HCT116 (cell line): Measurements from ENCODE around the gene CLN3. TPM values are rescaled to one million over a fixed set of nuclear protein-coding genes. Genes with fewer than 3 reads are reported as not detected.

Experiments
- ATAC-seq: fragments of 200-7000 bp; cut with Tn5 transposase; 2 replicates; pipeline ENCODE4 v1.9.1; 2020; ENCODE audit warnings: mild to moderate bottlenecking, moderate library complexity
- BruUV-seq: library from RNA; stranded (reverse); fragments of 400-500 nt; replicated peaks from 2 replicates; lab custom pipeline; 2021; lab: Mats Ljungman, UMichigan
- CTCF ChIA-PET: fragments of 300-600 bp; sonication (Branson Sonifier 250); formaldehyde crosslinking; loops from one replicate; lab custom pipeline; 2021; ENCODE audit warnings: antibody characterized with exemption; lab: Charles Lee
- POLR2A ChIA-PET: fragments of 300-600, 350-600 bp; sonication (Branson Sonifier 250); formaldehyde crosslinking; loops from one replicate; lab custom pipeline; 2021; ENCODE audit warnings: antibody characterized with exemption; lab: Charles Lee
- RAD21 ChIA-PET, 2 experiments: fragments of 300-600 bp; sonication (Branson Sonifier 250); formaldehyde crosslinking; loops; one replicate each; lab custom pipeline; 2023; ENCODE audit warnings: low total read pairs in 2 of 2; ENCODE audit not compliant: uncharacterized antibody in 2 of 2, unreplicated experiment in 2 of 2, low non-redundant PET in 1 of 2; lab: Charles Lee
- DNase-seq: peaks from one replicate; pipeline ENCODE4 v3.0.0-alpha.2; 2010; ENCODE audit warnings: low read depth, low spot score
- H2AFZ ChIP-seq: fragments of 200-600 bp; shearing (Covaris generic), sonication (generic); 2 replicates; pipeline ENCODE4 v1.6.1; 2017; ENCODE audit warnings: low read depth, mixed run types, mixed read lengths, antibody characterized with exemption, low read length; ENCODE audit not compliant: poor library complexity, severe bottlenecking
- H3K27ac ChIP-seq: 2 replicates; pipeline ENCODE4 v1.5.1; 2012; ENCODE audit warnings: low read depth, low read length
- H3K27me3 ChIP-seq: fragments of 200-600 bp; sonication (generic); 2 replicates; pipeline ENCODE4 v1.6.1; 2016; ENCODE audit warnings: mixed run types, low read length, mixed read lengths; ENCODE audit not compliant: insufficient read depth
- H3K36me3 ChIP-seq, 2 experiments: fragments of 200-500 bp in 1 of 2; fragments of 200-600 bp in 1 of 2; sonication (Bioruptor generic) in 1 of 2; sonication (generic) in 1 of 2; 2 replicates each; pipeline versions ENCODE4 v1.5.1 to v1.6.1; 2014 to 2016; ENCODE audit warnings: low read length in 2 of 2, inconsistent platforms in 1 of 2, mixed read lengths in 1 of 2, mixed run types in 1 of 2; ENCODE audit not compliant: insufficient read depth in 2 of 2, control insufficient read depth in 1 of 2
- H3K4me1 ChIP-seq, 2 experiments: fragments of 200-600 bp in 1 of 2; sonication (generic) in 1 of 2; 2 replicates each; pipeline versions ENCODE4 v1.5.1 to v1.6.1; 2012 to 2017; ENCODE audit warnings: low read length in 2 of 2, inconsistent platforms in 1 of 2, mild to moderate bottlenecking in 1 of 2, mixed read lengths in 1 of 2, mixed run types in 1 of 2, moderate library complexity in 1 of 2; ENCODE audit not compliant: insufficient read depth in 2 of 2, control insufficient read depth in 1 of 2
- H3K4me2 ChIP-seq: fragments of 200-600 bp; sonication (generic); 2 replicates; pipeline ENCODE4 v1.6.1; 2017; ENCODE audit warnings: mixed run types, low read length, mixed read lengths
- H3K4me3 ChIP-seq, 2 experiments: fragments of 200-600 bp in 1 of 2; sonication (generic) in 1 of 2; replicated peaks in 1 of 2; 2 replicates each; pipeline ENCODE4 v1.5.1; 2011 to 2016; ENCODE audit warnings: low read length in 2 of 2, control low read depth in 1 of 2, low read depth in 1 of 2, mild to moderate bottlenecking in 1 of 2, mixed read lengths in 1 of 2, mixed run types in 1 of 2
- H3K79me2 ChIP-seq: fragments of 200-600 bp; sonication (generic); 2 replicates; pipeline ENCODE4 v1.6.1; 2017; ENCODE audit warnings: mild to moderate bottlenecking, mixed run types, low read length, moderate library complexity, mixed read lengths; ENCODE audit not compliant: insufficient read depth
- H3K9ac ChIP-seq: fragments of 200-600 bp; sonication (generic); 2 replicates; pipeline ENCODE4 v1.6.1; 2016; ENCODE audit warnings: low read length, mixed read lengths
- H3K9me2 ChIP-seq: fragments of 200-600 bp; sonication (generic), shearing (Covaris generic); 2 replicates; pipeline ENCODE4 v1.6.1; 2017; ENCODE audit warnings: mixed run types, mild to moderate bottlenecking, moderate library complexity; ENCODE audit not compliant: insufficient read depth
- H3K9me3 ChIP-seq, 2 experiments: fragments of 200-500 bp in 1 of 2; fragments of 200-600 bp in 1 of 2; sonication (Bioruptor generic) in 1 of 2; sonication (generic) in 1 of 2; 2 replicates each; pipeline ENCODE4 v1.6.1; 2014 to 2017; ENCODE audit warnings: low read length in 2 of 2, mixed read lengths in 2 of 2, inconsistent platforms in 1 of 2, low read depth in 1 of 2, mild to moderate bottlenecking in 1 of 2, mixed run types in 1 of 2, moderate library complexity in 1 of 2; ENCODE audit not compliant: control insufficient read depth in 1 of 2, insufficient read depth in 1 of 2
- H4K20me1 ChIP-seq: fragments of 200-600 bp; sonication (generic), shearing (Covaris generic); 2 replicates; pipeline ENCODE4 v1.6.1; 2017; ENCODE audit warnings: mixed run types, mild to moderate bottlenecking, moderate library complexity; ENCODE audit not compliant: insufficient read depth
- CBX3 ChIP-seq: IDR thresholded peaks from 2 replicates; pipeline ENCODE4 v1.6.1; 2012; ENCODE audit warnings: low read depth
- CEBPB ChIP-seq: IDR thresholded peaks from 2 replicates; pipeline ENCODE4 v1.6.1; 2012; ENCODE audit warnings: low read depth
- EGR1 ChIP-seq: IDR thresholded peaks from 2 replicates; pipeline ENCODE4 v1.6.1; 2012; ENCODE audit warnings: low read depth
- ELF1 ChIP-seq: IDR thresholded peaks from 2 replicates; pipeline ENCODE4 v1.6.1; 2012; ENCODE audit warnings: low read depth, borderline replicate concordance
- EZH2phosphoT487 ChIP-seq: fragments of 200-600 bp; IDR thresholded peaks from 2 replicates; pipeline ENCODE4 v1.6.1; 2018; ENCODE audit warnings: antibody characterized with exemption, borderline replicate concordance
- FOSL1 ChIP-seq: IDR thresholded peaks from 2 replicates; pipeline ENCODE4 v1.6.1; 2012; ENCODE audit warnings: low read depth
- POLR2A ChIP-seq: IDR thresholded peaks from 2 replicates; pipeline ENCODE4 v1.7.0; 2011; ENCODE audit warnings: borderline replicate concordance; ENCODE audit not compliant: insufficient read depth, insufficient read length; ENCODE audit errors: extremely low read depth
- POLR2AphosphoS5 ChIP-seq: IDR thresholded peaks from 2 replicates; pipeline ENCODE4 v1.6.1; 2011; ENCODE audit warnings: mild to moderate bottlenecking, low read depth, low read length, moderate library complexity
- RAD21 ChIP-seq: IDR thresholded peaks from 2 replicates; pipeline ENCODE4 v1.6.1; 2012; ENCODE audit warnings: low read depth, mild to moderate bottlenecking
- SIN3A ChIP-seq: IDR thresholded peaks from 2 replicates; pipeline ENCODE4 v1.6.1; 2012; ENCODE audit warnings: low read depth
- SP1 ChIP-seq: IDR thresholded peaks from 2 replicates; pipeline ENCODE4 v1.6.1; 2012; ENCODE audit warnings: low read depth
- SRF ChIP-seq: IDR thresholded peaks from 2 replicates; pipeline ENCODE4 v1.6.1; 2012; ENCODE audit warnings: low read depth
- YY1 ChIP-seq: IDR thresholded peaks from 2 replicates; pipeline ENCODE4 v1.6.1; 2011; ENCODE audit warnings: low read length, low read depth, moderate library complexity, mild to moderate bottlenecking; ENCODE audit not compliant: insufficient replicate concordance; ENCODE audit errors: extremely low read depth
- ZNF274 ChIP-seq: fragments of 200-500 bp; sonication (Bioruptor generic); IDR thresholded peaks from 2 replicates; pipeline ENCODE4 v1.6.1; 2014; ENCODE audit warnings: mild to moderate bottlenecking, low read depth, low read length, inconsistent platforms
- intact Hi-C: fragments of 100-400 bp; cut with micrococcal nuclease; formaldehyde crosslinking; loops from 2 replicates; pipeline ENCODE4 v1.10.0; 2022
- total RNA-seq: library from RNA; stranded (reverse); gene quantifications from one replicate; pipeline ENCODE4 v1.2.1, GENCODE V29; 2021; ENCODE audit not compliant: unreplicated experiment
- TF ChIP-seq, protein P1 (sequence below): IDR thresholded peaks from 2 replicates; pipeline ENCODE4 v1.6.1; 2012
- TF ChIP-seq, protein P2 (sequence below), 3 experiments: fragments of 200-600 bp in 1 of 3; sonication (generic) in 1 of 3; IDR thresholded peaks in 2 of 3; conservative IDR thresholded peaks in 1 of 3; 2 replicates each; pipeline ENCODE4 v1.5.1; 2012 to 2017; ENCODE audit warnings: low read depth in 2 of 3, low read length in 2 of 3, antibody characterized with exemption in 1 of 3, borderline replicate concordance in 1 of 3, control low read depth in 1 of 3, mild to moderate bottlenecking in 1 of 3, mixed read lengths in 1 of 3, mixed run types in 1 of 3, moderate library complexity in 1 of 3; ENCODE audit not compliant: insufficient read depth in 1 of 3
- TF ChIP-seq, protein P3 (sequence below): IDR thresholded peaks from 2 replicates; pipeline ENCODE4 v1.6.1; 2012; ENCODE audit warnings: low read depth
- TF ChIP-seq, protein P4 (sequence below): IDR thresholded peaks from 2 replicates; pipeline ENCODE4 v1.6.1; 2012
- TF ChIP-seq, protein P5 (sequence below): IDR thresholded peaks from 2 replicates; pipeline ENCODE4 v1.6.1; 2011; ENCODE audit warnings: mild to moderate bottlenecking, low read length, moderate library complexity; ENCODE audit not compliant: insufficient replicate concordance; ENCODE audit errors: extremely low read depth

CLN3 gene
- total RNA-seq, 1 experiment from 2014 or later = 19.9 TPM

DNA sequence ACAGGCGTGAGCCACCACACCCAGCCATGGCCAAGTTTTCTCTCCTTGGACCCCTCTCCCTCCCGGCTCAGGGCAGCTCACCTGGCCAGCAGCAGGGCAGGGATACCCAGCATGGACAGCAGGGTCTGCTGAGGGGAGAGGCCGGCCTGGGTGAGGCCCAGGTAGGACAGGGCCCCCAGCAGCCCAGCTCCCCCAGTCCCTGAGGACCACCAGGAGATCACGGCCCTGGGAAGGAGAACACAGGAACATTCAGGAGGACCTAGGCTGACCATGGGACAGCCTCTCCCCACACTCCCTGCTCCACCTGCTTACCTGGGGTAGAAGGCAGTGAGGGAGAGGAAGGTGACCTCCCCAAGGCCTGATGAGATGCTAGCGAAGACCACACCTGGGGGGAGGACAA is 5.6 kb downstream of the CLN3 start:
- Histone ChIP-seq H3K9me3 (no peaks in the 10 kb centered on the region), H4K20me1 (no peaks in the 10 kb centered on the region), H3K27ac (no peak overlapping the region), H3K4me1 (peaks cover 0 to 6% of the 10 kb centered on the region in 2 experiments; a peak in 2 of 4 replicates), H3K4me2 (no peak overlapping the region), H3K9ac (no peak overlapping the region), H3K36me3 (peaks cover 0 to 9% of the 10 kb centered on the region in 2 experiments; a peak in 2 of 4 replicates), H3K27me3 (no peaks in the 10 kb centered on the region), H2AFZ (no peak overlapping the region), H3K4me3 (no peak overlapping the region), H3K79me2 (peaks cover under 1% of the 10 kb centered on the region; the same call in 1 of the 2 replicates), H3K9me2 (no peaks in the 10 kb centered on the region)
- DNase-seq = no peak
- ChIA-PET RAD21 (no interaction called here), CTCF (no interaction called here), POLR2A (no interaction called here)
- no peak for ATAC-seq
- BruUV-seq = no TSS peak
- intact Hi-C loops = no loop called here
- TF ChIP-seq, protein P1, sequence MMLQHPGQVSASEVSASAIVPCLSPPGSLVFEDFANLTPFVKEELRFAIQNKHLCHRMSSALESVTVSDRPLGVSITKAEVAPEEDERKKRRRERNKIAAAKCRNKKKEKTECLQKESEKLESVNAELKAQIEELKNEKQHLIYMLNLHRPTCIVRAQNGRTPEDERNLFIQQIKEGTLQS = no peak
- TF ChIP-seq ELF1 = no peak
- TF ChIP-seq, protein P2, sequence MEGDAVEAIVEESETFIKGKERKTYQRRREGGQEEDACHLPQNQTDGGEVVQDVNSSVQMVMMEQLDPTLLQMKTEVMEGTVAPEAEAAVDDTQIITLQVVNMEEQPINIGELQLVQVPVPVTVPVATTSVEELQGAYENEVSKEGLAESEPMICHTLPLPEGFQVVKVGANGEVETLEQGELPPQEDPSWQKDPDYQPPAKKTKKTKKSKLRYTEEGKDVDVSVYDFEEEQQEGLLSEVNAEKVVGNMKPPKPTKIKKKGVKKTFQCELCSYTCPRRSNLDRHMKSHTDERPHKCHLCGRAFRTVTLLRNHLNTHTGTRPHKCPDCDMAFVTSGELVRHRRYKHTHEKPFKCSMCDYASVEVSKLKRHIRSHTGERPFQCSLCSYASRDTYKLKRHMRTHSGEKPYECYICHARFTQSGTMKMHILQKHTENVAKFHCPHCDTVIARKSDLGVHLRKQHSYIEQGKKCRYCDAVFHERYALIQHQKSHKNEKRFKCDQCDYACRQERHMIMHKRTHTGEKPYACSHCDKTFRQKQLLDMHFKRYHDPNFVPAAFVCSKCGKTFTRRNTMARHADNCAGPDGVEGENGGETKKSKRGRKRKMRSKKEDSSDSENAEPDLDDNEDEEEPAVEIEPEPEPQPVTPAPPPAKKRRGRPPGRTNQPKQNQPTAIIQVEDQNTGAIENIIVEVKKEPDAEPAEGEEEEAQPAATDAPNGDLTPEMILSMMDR (IDR thresholded peaks at IDR 0.05 in 2 of 3, conservative IDR thresholded peaks at IDR 0.05 in 1 of 3; ENCODE audit: borderline replicate concordance in 1 of 3, insufficient read depth in 1 of 3, low read depth in 2 of 3, low read length in 2 of 3) = no peak
- TF ChIP-seq FOSL1 = no peak
- TF ChIP-seq POLR2A = no peak
- no peak for TF ChIP-seq POLR2AphosphoS5
- no peak for TF ChIP-seq RAD21
- TF ChIP-seq, protein P3, sequence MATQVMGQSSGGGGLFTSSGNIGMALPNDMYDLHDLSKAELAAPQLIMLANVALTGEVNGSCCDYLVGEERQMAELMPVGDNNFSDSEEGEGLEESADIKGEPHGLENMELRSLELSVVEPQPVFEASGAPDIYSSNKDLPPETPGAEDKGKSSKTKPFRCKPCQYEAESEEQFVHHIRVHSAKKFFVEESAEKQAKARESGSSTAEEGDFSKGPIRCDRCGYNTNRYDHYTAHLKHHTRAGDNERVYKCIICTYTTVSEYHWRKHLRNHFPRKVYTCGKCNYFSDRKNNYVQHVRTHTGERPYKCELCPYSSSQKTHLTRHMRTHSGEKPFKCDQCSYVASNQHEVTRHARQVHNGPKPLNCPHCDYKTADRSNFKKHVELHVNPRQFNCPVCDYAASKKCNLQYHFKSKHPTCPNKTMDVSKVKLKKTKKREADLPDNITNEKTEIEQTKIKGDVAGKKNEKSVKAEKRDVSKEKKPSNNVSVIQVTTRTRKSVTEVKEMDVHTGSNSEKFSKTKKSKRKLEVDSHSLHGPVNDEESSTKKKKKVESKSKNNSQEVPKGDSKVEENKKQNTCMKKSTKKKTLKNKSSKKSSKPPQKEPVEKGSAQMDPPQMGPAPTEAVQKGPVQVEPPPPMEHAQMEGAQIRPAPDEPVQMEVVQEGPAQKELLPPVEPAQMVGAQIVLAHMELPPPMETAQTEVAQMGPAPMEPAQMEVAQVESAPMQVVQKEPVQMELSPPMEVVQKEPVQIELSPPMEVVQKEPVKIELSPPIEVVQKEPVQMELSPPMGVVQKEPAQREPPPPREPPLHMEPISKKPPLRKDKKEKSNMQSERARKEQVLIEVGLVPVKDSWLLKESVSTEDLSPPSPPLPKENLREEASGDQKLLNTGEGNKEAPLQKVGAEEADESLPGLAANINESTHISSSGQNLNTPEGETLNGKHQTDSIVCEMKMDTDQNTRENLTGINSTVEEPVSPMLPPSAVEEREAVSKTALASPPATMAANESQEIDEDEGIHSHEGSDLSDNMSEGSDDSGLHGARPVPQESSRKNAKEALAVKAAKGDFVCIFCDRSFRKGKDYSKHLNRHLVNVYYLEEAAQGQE = no peak
- TF ChIP-seq, protein P4, sequence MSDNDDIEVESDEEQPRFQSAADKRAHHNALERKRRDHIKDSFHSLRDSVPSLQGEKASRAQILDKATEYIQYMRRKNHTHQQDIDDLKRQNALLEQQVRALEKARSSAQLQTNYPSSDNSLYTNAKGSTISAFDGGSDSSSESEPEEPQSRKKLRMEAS = no peak
- TF ChIP-seq EGR1 = no peak
- TF ChIP-seq, protein P5, sequence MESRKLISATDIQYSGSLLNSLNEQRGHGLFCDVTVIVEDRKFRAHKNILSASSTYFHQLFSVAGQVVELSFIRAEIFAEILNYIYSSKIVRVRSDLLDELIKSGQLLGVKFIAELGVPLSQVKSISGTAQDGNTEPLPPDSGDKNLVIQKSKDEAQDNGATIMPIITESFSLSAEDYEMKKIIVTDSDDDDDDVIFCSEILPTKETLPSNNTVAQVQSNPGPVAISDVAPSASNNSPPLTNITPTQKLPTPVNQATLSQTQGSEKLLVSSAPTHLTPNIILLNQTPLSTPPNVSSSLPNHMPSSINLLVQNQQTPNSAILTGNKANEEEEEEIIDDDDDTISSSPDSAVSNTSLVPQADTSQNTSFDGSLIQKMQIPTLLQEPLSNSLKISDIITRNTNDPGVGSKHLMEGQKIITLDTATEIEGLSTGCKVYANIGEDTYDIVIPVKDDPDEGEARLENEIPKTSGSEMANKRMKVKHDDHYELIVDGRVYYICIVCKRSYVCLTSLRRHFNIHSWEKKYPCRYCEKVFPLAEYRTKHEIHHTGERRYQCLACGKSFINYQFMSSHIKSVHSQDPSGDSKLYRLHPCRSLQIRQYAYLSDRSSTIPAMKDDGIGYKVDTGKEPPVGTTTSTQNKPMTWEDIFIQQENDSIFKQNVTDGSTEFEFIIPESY = no peak
- no peak for TF ChIP-seq SIN3A
- no peak for TF ChIP-seq SP1
- no peak for TF ChIP-seq CBX3
- no peak for TF ChIP-seq ZNF274
- no peak for TF ChIP-seq YY1
- no peak for TF ChIP-seq SRF
- TF ChIP-seq EZH2phosphoT487 = no peak
- no peak for TF ChIP-seq CEBPB
